ENCODE data around the gene SPX.

DNA sequence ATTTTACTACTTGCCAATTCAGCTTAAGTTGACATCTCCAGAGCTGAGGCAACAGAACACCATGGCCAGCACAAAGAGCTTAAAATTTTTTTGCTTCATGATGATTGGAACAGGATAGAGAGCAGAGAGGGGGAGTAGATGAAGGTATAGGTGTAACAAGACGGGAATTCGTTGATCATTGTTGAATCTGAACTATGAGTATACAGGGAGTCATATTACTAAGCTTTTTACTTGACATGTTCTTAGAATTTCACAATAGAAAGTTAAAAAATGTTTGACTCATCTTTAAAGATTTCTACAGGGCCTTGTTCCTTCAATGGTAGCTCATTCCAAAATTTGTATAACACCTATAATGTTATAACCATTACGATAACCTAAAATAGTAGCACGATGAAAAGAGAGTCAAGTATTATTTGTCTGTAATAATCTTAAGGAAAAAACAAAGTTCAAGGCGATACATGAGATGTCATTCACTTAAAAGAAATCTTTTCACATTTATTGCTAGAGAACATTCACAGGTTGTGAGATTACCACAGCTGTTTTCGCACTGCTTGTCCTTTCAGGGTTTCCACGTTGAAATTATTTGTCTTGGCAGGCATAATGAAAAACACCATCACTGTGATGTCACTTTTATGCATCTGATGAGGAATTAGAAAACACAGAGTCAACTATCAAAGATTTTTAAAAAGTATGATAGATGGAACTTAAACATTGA is 33.9 kb downstream of the SPX start:
- TF ChIP-seq CTCF (IDR thresholded peaks at IDR 0.05) (no peak), POLR2AphosphoS2 (conservative IDR thresholded peaks at IDR 0.05; ENCODE audit: low read length) (no peak), RAD21 (conservative IDR thresholded peaks at IDR 0.05 in 1 of 2, IDR thresholded peaks at IDR 0.05 in 1 of 2) (no peak; a peak in 1 of 5 replicates), CBX8 (IDR thresholded peaks at IDR 0.05) (no peak), POLR2A (IDR thresholded peaks at IDR 0.05; ENCODE audit: low read length) (no peak), CHD2 (IDR thresholded peaks at IDR 0.05; ENCODE audit: low read length, partially characterized antibody) (no peak), PBX3 (IDR thresholded peaks at IDR 0.05) (no peak), RCOR1 (IDR thresholded peaks at IDR 0.05; ENCODE audit: low read depth, low read length) (no peak)
